Astrocyte (in vitro differentiated cells and primary cell): ENCODE measurements around the gene RASA2. TPM values are rescaled to one million over a fixed set of nuclear protein-coding genes. Genes with fewer than 3 reads are reported as not detected.
A peak's percentile ranks its signal among the peaks of the same experiment; 100 is the strongest.

ENCODE experiments used
- DNase-seq: peaks from one replicate; pipeline ENCODE4 v3.0.0-alpha.2; 2010; ENCODE audit warnings: low read depth
- FAIRE-seq: peaks from 2 replicates; lab custom pipeline; 2011; peaks lifted over from hg19 to GRCh38; lab: Jason Lieb, UNC
- H2AFZ ChIP-seq: 2 replicates; pipeline ENCODE4 v1.6.0; 2012; ENCODE audit warnings: low read depth, low read length, inconsistent platforms
- H3K27ac ChIP-seq: 2 replicates; pipeline ENCODE4 v1.5.1; 2011; ENCODE audit warnings: low read depth, low read length, inconsistent platforms
- H3K27me3 ChIP-seq: 2 replicates; pipeline ENCODE4 v1.6.0; 2011; ENCODE audit warnings: low read length, inconsistent platforms; ENCODE audit not compliant: insufficient read depth
- H3K36me3 ChIP-seq: 2 replicates; pipeline ENCODE4 v1.5.1; 2011; ENCODE audit warnings: low read length, inconsistent platforms; ENCODE audit not compliant: insufficient read depth
- H3K4me1 ChIP-seq: 2 replicates; pipeline ENCODE4 v1.5.1; 2011; ENCODE audit warnings: low read length, inconsistent platforms; ENCODE audit not compliant: insufficient read depth
- H3K4me2 ChIP-seq: 2 replicates; pipeline ENCODE4 v1.6.0; 2012; ENCODE audit warnings: low read length, inconsistent platforms
- H3K4me3 ChIP-seq: 2 replicates; pipeline ENCODE4 v1.5.1; 2011; ENCODE audit warnings: low read depth, mild to moderate bottlenecking, low read length, inconsistent platforms; ENCODE audit not compliant: insufficient read depth
- H3K79me2 ChIP-seq: 2 replicates; pipeline ENCODE4 v1.6.0; 2012; ENCODE audit warnings: mild to moderate bottlenecking, low read length, inconsistent platforms; ENCODE audit not compliant: insufficient read depth
- H3K9ac ChIP-seq: 2 replicates; pipeline ENCODE4 v1.6.0; 2012; ENCODE audit warnings: mild to moderate bottlenecking, low read length, inconsistent platforms
- H3K9me3 ChIP-seq: 2 replicates; pipeline ENCODE4 v1.5.1; 2012; ENCODE audit warnings: low read depth, mild to moderate bottlenecking, low read length, inconsistent platforms; ENCODE audit not compliant: insufficient read depth
- H4K20me1 ChIP-seq: 2 replicates; pipeline ENCODE4 v1.6.0; 2012; ENCODE audit warnings: low read length, inconsistent platforms; ENCODE audit not compliant: insufficient read depth
- H3K27ac Mint-ChIP-seq: one replicate; pipeline ENCODE4 v1.8.0; 2021; ENCODE audit warnings: mild to moderate bottlenecking, mixed read lengths; ENCODE audit not compliant: unreplicated experiment
- H3K27me3 Mint-ChIP-seq: one replicate; pipeline ENCODE4 v1.8.0; 2021; ENCODE audit warnings: low read depth, mixed read lengths; ENCODE audit not compliant: unreplicated experiment
- H3K36me3 Mint-ChIP-seq: one replicate; pipeline ENCODE4 v1.8.0; 2021; ENCODE audit warnings: low read depth, mixed read lengths; ENCODE audit not compliant: unreplicated experiment
- H3K4me1 Mint-ChIP-seq: one replicate; pipeline ENCODE4 v1.8.0; 2021; ENCODE audit warnings: low read depth, mixed read lengths; ENCODE audit not compliant: unreplicated experiment
- H3K4me3 Mint-ChIP-seq: one replicate; pipeline ENCODE4 v1.8.0; 2021; ENCODE audit warnings: mild to moderate bottlenecking, moderate library complexity, mixed read lengths; ENCODE audit not compliant: unreplicated experiment
- H3K9me3 Mint-ChIP-seq: one replicate; pipeline ENCODE4 v1.8.0; 2021; ENCODE audit warnings: mild to moderate bottlenecking, mixed read lengths; ENCODE audit not compliant: unreplicated experiment
- EZH2 ChIP-seq: IDR thresholded peaks from 2 replicates; pipeline ENCODE4 v1.6.1; 2012; ENCODE audit warnings: mild to moderate bottlenecking, low read length, inconsistent platforms; ENCODE audit not compliant: insufficient read depth
- total RNA-seq: library from RNA; stranded (reverse); gene quantifications from 2 replicates; pipeline ENCODE4 v1.2.1, GENCODE V29; 2021
- TF ChIP-seq, protein P1 (sequence below): IDR thresholded peaks from 2 replicates; pipeline ENCODE4 v1.5.1; 2011; ENCODE audit warnings: low read depth, mild to moderate bottlenecking, inconsistent platforms, low read length, moderate library complexity; ENCODE audit not compliant: insufficient read depth

The RASA2 gene
- total RNA-seq, 1 donor from 2014 or later: 19.0 TPM

DNA sequence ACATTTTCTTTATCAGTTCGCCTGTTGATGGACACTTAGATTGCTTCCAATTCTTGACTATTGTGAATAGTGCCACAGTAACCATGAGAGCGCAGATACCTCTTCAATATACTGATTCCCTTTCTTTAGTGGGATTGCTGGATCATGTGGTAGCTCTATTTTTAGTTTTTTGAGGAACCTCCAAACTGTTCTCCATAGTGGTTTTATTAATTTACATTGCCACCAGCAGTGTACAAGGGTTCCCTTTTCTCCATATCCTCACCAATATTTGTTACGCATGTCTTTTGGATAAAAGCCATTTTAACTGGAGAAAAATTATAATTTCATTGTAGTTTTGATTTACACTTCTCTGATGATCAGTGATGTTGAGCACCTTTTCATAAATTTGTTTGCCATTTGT, 59.3 kb downstream of the RASA2 start:
- H3K4me3 Mint-ChIP-seq: no peak overlapping the region
- H3K79me2 ChIP-seq: peaks cover 19% of the 10 kb centered on the region
- no peak for FAIRE-seq

DNA sequence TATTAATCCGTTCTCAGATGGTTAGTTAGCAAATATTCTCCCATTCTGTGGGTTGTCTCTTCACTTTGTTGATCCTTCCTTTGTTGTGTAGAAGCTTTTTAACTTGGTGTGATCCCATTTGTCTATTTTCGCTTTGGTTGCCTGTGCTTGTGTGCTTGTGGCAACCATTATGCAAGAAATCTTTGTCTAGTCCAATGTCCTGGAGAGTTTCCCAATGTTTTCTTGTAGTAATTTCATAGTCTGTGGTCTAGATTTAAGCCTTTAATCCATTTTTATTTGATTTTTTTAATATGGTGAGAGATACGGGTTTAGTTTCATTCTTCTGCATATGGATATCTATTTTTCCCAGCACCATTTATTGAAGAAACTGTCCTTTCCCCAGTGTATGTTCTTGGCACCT, 59.8 kb downstream of the RASA2 start:
- Histone ChIP-seq H3K4me1 (no peaks in the 10 kb centered on the region), H3K4me3 (no peak overlapping the region), H3K27ac (no peak overlapping the region), H3K4me2 (no peak overlapping the region), H3K9me3 (no peaks in the 10 kb centered on the region), H3K79me2 (peaks cover 19% of the 10 kb centered on the region), H3K27me3 (no peaks in the 10 kb centered on the region), H2AFZ (no peak overlapping the region), H3K9ac (no peak overlapping the region), H4K20me1 (peaks cover 3% of the 10 kb centered on the region), H3K36me3 (peaks cover 16% of the 10 kb centered on the region)
- TF ChIP-seq EZH2: no peak
- TF ChIP-seq, protein P1, sequence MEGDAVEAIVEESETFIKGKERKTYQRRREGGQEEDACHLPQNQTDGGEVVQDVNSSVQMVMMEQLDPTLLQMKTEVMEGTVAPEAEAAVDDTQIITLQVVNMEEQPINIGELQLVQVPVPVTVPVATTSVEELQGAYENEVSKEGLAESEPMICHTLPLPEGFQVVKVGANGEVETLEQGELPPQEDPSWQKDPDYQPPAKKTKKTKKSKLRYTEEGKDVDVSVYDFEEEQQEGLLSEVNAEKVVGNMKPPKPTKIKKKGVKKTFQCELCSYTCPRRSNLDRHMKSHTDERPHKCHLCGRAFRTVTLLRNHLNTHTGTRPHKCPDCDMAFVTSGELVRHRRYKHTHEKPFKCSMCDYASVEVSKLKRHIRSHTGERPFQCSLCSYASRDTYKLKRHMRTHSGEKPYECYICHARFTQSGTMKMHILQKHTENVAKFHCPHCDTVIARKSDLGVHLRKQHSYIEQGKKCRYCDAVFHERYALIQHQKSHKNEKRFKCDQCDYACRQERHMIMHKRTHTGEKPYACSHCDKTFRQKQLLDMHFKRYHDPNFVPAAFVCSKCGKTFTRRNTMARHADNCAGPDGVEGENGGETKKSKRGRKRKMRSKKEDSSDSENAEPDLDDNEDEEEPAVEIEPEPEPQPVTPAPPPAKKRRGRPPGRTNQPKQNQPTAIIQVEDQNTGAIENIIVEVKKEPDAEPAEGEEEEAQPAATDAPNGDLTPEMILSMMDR: no peak
- Mint-ChIP-seq H3K4me1 (peaks cover 2% of the 10 kb centered on the region), H3K27me3 (no peaks in the 10 kb centered on the region), H3K36me3 (peaks cover 28% of the 10 kb centered on the region), H3K4me3 (no peak overlapping the region), H3K27ac (peak overlapping the region; percentile 6), H3K9me3 (peaks cover 9% of the 10 kb centered on the region)
- FAIRE-seq (no peak), DNase-seq (no peak)

More for the DNA sequence above, 59.3 kb downstream of the RASA2 start:
- Histone ChIP-seq H4K20me1 (peaks cover 3% of the 10 kb centered on the region), H3K9me3 (no peaks in the 10 kb centered on the region), H3K4me3 (no peak overlapping the region), H3K4me1 (no peaks in the 10 kb centered on the region), H2AFZ (no peak overlapping the region), H3K27ac (no peak overlapping the region), H3K27me3 (no peaks in the 10 kb centered on the region), H3K36me3 (peaks cover 16% of the 10 kb centered on the region), H3K9ac (no peak overlapping the region), H3K4me2 (no peak overlapping the region)
- Mint-ChIP-seq H3K9me3 (peaks cover 9% of the 10 kb centered on the region), H3K4me1 (peaks cover 2% of the 10 kb centered on the region), H3K27ac (no peak overlapping the region), H3K27me3 (no peaks in the 10 kb centered on the region), H3K36me3 (peaks cover 28% of the 10 kb centered on the region)
- no peak for TF ChIP-seq EZH2
- TF ChIP-seq, protein P1: no peak
- no peak for DNase-seq

DNA sequence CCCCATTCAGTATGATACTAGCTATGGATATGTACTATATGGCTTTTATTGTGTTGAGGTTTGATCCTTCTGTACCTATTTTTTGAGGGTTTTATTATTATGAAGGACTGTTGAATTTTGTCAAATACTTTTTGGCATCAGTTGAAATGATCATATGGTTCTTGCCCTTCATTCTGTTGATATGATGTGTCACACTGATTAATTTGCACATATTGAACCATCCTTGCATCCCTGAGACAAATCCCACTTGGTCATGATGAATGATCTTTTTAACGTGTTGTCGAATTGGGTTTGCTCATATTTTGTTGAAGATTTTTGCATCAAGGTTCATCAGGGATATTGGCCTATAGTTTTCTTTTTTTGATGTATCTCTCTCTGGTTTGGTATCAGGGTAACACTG, 61.0 kb downstream of the RASA2 start:
- DNase-seq: no peak
- Histone ChIP-seq H3K27ac (no peak overlapping the region), H3K4me1 (no peaks in the 10 kb centered on the region), H3K9me3 (no peaks in the 10 kb centered on the region), H3K36me3 (peaks cover 11% of the 10 kb centered on the region), H3K9ac (no peak overlapping the region), H3K79me2 (peaks cover 19% of the 10 kb centered on the region), H3K4me2 (no peak overlapping the region), H3K27me3 (no peaks in the 10 kb centered on the region), H2AFZ (no peak overlapping the region), H4K20me1 (peaks cover 3% of the 10 kb centered on the region), H3K4me3 (no peak overlapping the region)
- FAIRE-seq: peak; percentile 39
- H3K9me3 Mint-ChIP-seq: peaks cover 9% of the 10 kb centered on the region
- no peak overlapping the region for H3K4me3 Mint-ChIP-seq
- peaks cover 2% of the 10 kb centered on the region for H3K4me1 Mint-ChIP-seq
- TF ChIP-seq, protein P1: no peak
- TF ChIP-seq EZH2: no peak
- peaks cover 25% of the 10 kb centered on the region for H3K36me3 Mint-ChIP-seq
- H3K27me3 Mint-ChIP-seq: no peaks in the 10 kb centered on the region
- H3K27ac Mint-ChIP-seq: no peak overlapping the region
